ENCODE results near the gene SLC35G2.

DNA sequence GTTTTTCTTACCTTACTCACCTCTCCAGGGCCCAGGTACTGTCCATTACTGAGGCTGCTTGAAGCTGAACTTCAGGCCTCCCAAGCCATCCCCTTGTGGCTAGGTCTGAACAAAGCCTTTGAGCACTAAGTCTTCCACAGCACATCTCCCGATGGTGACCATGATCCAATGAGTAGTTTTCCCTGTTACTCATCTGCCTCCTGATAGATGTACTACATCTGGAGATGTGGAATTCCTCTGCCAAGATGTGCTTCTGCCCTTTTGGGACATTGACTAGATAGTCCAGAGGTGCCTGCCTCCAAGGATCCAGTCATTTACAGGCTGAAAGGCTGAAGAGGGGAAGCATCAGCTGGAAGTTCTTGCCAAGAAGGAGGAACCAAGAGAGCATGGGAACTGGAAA, 28.9 kb upstream of the SLC35G2 start:
- TF ChIP-seq, protein P1, sequence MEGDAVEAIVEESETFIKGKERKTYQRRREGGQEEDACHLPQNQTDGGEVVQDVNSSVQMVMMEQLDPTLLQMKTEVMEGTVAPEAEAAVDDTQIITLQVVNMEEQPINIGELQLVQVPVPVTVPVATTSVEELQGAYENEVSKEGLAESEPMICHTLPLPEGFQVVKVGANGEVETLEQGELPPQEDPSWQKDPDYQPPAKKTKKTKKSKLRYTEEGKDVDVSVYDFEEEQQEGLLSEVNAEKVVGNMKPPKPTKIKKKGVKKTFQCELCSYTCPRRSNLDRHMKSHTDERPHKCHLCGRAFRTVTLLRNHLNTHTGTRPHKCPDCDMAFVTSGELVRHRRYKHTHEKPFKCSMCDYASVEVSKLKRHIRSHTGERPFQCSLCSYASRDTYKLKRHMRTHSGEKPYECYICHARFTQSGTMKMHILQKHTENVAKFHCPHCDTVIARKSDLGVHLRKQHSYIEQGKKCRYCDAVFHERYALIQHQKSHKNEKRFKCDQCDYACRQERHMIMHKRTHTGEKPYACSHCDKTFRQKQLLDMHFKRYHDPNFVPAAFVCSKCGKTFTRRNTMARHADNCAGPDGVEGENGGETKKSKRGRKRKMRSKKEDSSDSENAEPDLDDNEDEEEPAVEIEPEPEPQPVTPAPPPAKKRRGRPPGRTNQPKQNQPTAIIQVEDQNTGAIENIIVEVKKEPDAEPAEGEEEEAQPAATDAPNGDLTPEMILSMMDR (IDR thresholded peaks at IDR 0.05; ENCODE audit: borderline replicate concordance, extremely low read depth, low read length, poor library complexity, severe bottlenecking), result no peak
- no peak for TF ChIP-seq EZH2 (IDR thresholded peaks at IDR 0.05; ENCODE audit: borderline replicate concordance, low read depth, low read length, severe bottlenecking)

All from DND-41 (cell line).